ENCODE measurements around the gene CYP4V2.

Gene CYP4V2

GRCh38 chr4:186191200-186192065 lies at the start of gene CYP4V2:
CYP4V2 (plus strand) TSS chr4:186191567; CDS start chr4:186191824, 257 bp downstream.
- DNase-seq (ENCODE audit: low spot score), result peak; percentile 29

GRCh38 chr4:186144198-186144945 lies 47.0 kb upstream of the CYP4V2 start:
- DNase-seq (ENCODE audit: low spot score), result peak; percentile 22

GRCh38 chr4:186144946-186145569 lies 46.3 kb upstream of the CYP4V2 start:
- DNase-seq (ENCODE audit: low spot score), result peak; percentile 37

- no peak for DNase-seq (ENCODE audit: low spot score)
Observed at GRCh38 chr4:186146458-186146857, 44.9 kb upstream of the CYP4V2 start.

GRCh38 chr4:186148336-186148975 lies 42.9 kb upstream of the CYP4V2 start:
- DNase-seq (ENCODE audit: low spot score), result no peak

- no peak for DNase-seq (ENCODE audit: low spot score)
Observed at GRCh38 chr4:186149872-186150271, 41.5 kb upstream of the CYP4V2 start.

- DNase-seq (ENCODE audit: low spot score), result no peak
Observed at GRCh38 chr4:186150926-186151325, 40.4 kb upstream of the CYP4V2 start.

- DNase-seq (ENCODE audit: low spot score), result no peak
Observed at GRCh38 chr4:186151499-186151898, 39.9 kb upstream of the CYP4V2 start.

GRCh38 chr4:186158021-186158813 lies 33.1 kb upstream of the CYP4V2 start:
- DNase-seq (ENCODE audit: low spot score), result no peak

- DNase-seq (ENCODE audit: low spot score), result no peak
Observed at GRCh38 chr4:186158966-186159365, 32.4 kb upstream of the CYP4V2 start.

- DNase-seq (ENCODE audit: low spot score), result no peak
Observed at GRCh38 chr4:186159613-186160012, 31.8 kb upstream of the CYP4V2 start.

GRCh38 chr4:186161138-186161537 lies 30.2 kb upstream of the CYP4V2 start:
- DNase-seq (ENCODE audit: low spot score), result no peak

- no peak for DNase-seq (ENCODE audit: low spot score)
Observed at GRCh38 chr4:186166852-186167512, 24.4 kb upstream of the CYP4V2 start.

- no peak for DNase-seq (ENCODE audit: low spot score)
Observed at GRCh38 chr4:186167605-186168004, 23.8 kb upstream of the CYP4V2 start.

GRCh38 chr4:186168750-186169149 lies 22.6 kb upstream of the CYP4V2 start:
- DNase-seq (ENCODE audit: low spot score), result no peak

GRCh38 chr4:186169333-186169944 lies 21.9 kb upstream of the CYP4V2 start:
- no peak for DNase-seq (ENCODE audit: low spot score)

- no peak for DNase-seq (ENCODE audit: low spot score)
Observed at GRCh38 chr4:186169945-186170802, 21.2 kb upstream of the CYP4V2 start.

- no peak for DNase-seq (ENCODE audit: low spot score)
Observed at GRCh38 chr4:186170966-186171365, 20.4 kb upstream of the CYP4V2 start.

- no peak for DNase-seq (ENCODE audit: low spot score)
Observed at GRCh38 chr4:186172546-186172945, 18.8 kb upstream of the CYP4V2 start.

Measured in HuH-7.5 (cell line).